GM21515 (cell line): ENCODE results near the gene LGALS1.
A peak's percentile ranks its signal among the peaks of the same experiment; 100 is the strongest.
"Not testable (repeated sequence)": the region's sequence is repeated elsewhere in the genome, so short reads cannot be mapped to it uniquely, and the experiment has no call there.

ENCODE experiments used
- ATAC-seq: cut with Tn5 transposase; IDR thresholded peaks from one replicate; pipeline ENCODE4 v1.9.1; 2021; ENCODE audit not compliant: unreplicated experiment

LGALS1 gene

DNA sequence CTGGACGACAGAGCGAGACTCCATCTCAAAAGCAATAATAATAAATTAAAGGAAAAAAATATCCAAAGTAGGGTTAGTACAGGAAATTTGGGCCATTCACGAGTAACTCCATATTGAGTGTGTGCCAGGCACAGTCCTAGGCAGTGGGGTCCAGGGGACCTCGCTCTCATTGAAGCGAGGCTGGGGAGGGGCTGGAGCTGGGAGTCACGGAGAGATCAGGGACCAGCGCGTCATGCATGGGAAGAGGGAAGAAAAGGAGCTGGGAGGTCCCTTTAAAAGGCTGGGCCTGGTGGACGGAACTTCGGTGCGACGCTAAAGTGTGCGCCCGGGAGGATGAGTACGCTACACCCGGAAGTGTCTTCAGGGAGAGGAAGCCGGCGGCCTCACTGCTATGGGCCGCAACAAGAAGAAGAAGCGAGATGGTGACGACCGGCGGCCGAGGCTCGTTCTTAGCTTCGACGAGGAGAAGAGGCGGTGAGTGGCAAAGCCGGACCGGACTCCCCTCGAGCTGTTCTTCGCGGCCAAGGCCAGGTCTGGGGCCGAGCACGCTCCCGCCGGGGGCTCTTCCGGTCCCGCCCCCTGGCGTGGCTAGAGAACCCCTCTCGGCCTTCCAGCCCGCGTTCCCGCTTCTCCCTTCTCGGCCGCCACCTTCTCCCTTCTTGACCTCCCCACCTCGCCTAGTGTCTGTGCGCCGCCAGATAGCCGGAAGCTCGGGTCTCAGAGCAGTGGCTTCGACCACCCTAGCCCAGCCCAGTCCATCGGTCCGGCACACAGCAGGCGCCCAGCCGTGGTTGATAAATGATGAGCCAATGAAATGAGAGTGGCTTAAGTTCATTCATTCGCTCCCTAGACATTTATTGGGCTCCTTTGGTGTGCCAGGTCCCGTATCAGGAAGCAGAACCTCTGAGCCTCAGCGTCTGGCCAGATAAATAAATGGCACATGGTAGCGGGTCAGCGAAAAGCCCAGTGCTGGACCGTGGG is 10.9 kb downstream of the LGALS1 start, which contains the start of gene NOL12:
Gene NOL12, plus strand, starts transcription at position 342 of the 981 bp plus-strand sequence. Its CDS starts 50 bp downstream, at position 392.
- peak; percentile 62 for ATAC-seq

GRCh38 chr22:37690407-37690806 is 15.0 kb downstream of the LGALS1 start:
- no peak for ATAC-seq

GRCh38 chr22:37690901-37691504 is 15.6 kb downstream of the LGALS1 start:
- no peak for ATAC-seq

DNA sequence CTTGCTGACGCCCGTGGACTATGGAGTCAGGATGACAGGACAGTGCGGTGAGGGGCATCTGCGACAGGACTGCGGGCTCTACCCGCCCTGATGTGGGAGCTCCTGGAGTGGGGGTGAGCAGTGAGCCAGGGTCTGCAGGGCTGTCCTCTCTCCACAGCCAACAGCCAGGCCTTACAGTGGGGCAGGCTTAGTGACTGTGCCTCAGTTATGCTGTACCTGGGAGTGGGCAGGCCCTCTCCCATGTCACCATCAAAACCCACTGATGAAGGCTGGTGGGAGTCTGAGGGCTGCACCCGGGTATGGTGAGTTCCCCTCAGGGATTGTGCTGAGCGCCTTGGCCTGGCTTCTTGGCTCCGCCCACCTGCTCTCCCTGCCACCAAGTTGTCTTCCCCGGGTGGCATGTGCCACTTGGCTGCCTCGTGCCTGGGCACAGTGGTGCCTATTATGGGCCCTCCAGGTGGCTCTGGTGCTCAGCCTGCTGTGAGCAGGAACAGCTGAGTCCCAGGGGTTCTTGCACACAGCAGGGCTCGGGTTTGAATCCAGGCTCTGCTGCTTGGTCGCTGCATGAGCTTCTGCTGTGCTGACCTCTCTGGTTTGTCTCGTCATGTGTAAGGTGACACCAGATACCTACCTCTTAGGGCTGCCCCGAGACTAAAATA is 17.3 kb downstream of the LGALS1 start:
- ATAC-seq = no peak

DNA sequence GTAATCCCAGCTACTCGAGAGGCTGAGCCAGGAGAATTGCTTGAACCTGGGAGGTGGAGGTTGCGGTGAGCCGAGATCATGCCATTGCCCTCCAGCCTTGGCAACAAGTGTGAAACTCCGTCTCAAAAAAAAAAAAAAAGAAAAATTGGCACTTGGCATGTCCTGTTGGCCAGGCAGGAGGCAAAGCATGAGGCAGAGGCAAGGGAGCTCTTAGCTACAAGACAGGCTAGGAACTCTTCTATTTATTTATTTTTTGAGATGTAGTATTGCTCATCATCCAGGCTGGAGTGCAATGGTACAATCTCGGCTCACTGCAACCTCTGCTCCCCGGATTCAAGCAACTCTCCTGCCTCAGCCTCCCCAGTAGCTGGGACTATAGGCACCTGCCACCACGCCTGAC is 18.7 kb downstream of the LGALS1 start:
- ATAC-seq = not testable (repeated sequence)

- not testable (repeated sequence) for ATAC-seq
These were observed 20.8 kb downstream of the LGALS1 start for GRCh38 chr22:37696260-37696656.

- peak; percentile 83 for ATAC-seq
These were observed 21.5 kb downstream of the LGALS1 start, which contains the start of gene TRIOBP for GRCh38 chr22:37696657-37697537. TSS of gene TRIOBP (plus strand) at chr22:37697048. CDS start at chr22:37701366, 4,318 bp downstream.

- ATAC-seq = no peak
These were observed 22.1 kb downstream of the LGALS1 start for GRCh38 chr22:37697538-37697835.

- ATAC-seq = no peak
These were observed 25.8 kb downstream of the LGALS1 start for GRCh38 chr22:37701141-37701786.

GRCh38 chr22:37703906-37704305 is 28.5 kb downstream of the LGALS1 start:
- ATAC-seq = no peak

GRCh38 chr22:37704645-37705044 is 29.2 kb downstream of the LGALS1 start:
- ATAC-seq = no peak

DNA sequence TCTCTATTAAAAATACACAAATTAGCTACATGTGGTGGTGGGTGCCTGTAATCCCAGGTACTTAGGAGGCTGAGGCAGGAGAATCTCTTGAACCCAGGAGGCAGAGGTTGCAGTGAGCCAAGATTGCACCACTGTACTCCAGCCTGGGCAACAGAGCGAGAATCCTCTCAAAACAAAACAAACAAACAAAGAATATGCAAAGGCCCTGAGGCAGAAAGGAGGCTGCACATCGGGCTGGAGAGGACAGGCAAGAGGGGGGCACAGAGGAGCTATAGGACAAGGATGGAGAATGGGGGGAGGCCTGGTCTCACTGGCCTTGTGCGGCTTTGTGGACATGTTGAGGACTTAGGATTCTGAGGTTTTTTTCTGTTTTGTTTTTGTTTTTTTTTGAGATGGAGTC is 29.8 kb downstream of the LGALS1 start:
- ATAC-seq = no peak

DNA sequence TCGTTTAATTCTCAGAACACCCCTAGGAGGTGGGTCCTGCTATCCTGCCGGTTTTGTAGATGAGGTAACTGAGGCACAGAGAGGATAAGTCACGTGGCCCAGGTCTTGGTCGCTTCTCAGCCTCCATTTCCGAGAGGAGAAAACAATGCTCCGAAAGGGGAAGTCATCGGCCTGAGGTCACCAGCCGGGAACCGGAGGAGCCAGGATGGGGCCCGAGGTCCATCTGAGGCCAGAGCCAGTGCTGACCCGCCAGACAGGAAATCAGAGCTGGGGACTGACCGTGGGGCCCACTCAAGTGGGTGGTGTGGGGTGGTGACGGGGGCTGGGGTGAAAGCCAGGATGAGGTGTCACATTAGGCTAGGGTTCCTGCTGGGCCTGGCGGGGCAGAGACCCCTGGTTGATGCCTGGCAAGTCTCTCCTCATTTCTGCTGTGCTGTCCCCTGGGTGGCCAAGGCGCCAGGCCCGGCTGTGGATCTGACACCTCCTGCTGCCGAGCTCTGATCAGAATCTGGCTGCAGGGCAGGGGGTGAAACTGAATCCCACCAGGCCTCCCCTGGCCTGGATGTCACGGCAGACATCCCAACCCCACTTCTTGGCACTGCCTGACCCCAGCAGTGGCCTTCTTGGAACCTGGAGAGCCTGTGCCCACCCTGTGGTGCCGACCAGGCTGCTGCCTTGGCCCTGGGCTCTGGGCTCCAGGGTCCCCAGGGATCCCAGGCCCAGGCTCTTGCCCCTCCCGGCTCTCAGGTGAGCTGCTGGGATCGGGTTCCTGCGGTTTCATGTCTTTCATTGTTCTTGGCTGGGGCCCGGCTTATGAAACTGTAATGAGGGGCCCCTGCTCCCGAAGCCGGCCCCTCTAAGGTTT is 33.4 kb downstream of the LGALS1 start:
- no peak for ATAC-seq

DNA sequence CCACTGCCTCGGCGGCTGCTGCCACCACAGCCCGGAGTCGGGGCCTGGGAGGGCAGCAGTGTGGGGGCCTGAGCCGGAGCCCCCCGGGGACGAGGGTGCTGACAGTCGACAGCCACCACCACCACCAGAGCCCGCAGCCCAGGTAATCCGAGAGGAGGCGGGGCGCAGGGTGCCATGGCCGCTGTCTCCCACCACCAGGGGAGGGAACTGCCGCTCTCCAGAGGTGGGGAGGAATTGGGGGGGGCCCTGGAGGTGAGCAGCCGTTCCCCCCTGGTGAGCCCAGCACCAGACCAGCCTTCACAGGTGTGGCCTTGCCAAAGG is 34.0 kb downstream of the LGALS1 start:
- ATAC-seq = no peak

DNA sequence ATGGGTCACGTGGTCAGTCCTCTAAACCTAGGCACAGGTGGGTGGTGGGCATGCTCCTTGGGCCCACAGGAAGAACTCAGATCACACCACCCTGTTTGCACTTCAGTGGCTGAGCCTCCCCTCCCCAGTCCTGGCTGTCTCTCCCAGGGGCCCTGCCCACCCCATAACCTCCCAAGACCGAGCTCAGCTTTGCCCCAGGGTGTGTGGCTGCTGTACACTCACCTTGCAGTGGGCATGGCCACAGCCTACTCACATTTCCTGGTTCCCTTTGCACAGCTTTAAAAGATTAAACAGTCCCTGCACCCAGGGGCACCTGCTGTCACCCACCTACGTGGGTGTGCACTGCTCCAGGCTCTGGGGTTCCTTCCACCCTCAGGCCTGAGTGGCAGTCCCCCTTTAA is 35.2 kb downstream of the LGALS1 start:
- ATAC-seq = no peak

- no peak for ATAC-seq
These were observed 36.1 kb downstream of the LGALS1 start for GRCh38 chr22:37711490-37711889.

DNA sequence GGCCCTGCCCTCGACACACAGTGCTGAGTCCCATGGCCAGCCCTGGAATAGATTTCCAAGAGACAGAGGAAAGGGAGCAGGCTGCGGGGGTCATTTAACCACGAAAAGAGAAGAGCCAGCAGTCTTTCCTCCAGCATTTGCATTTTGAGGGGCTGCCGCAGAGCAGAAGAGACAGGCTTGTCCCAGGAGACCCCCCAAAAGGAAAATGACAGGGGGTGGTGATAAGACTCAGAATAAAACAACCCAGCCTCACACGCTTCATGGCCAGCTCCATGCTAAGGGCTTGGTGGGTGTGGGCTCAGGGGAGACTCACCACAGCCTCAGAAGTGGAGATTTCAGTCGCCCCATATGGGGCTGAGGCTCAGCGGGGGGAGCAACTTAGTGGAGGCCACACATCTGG is 38.3 kb downstream of the LGALS1 start:
- no peak for ATAC-seq

DNA sequence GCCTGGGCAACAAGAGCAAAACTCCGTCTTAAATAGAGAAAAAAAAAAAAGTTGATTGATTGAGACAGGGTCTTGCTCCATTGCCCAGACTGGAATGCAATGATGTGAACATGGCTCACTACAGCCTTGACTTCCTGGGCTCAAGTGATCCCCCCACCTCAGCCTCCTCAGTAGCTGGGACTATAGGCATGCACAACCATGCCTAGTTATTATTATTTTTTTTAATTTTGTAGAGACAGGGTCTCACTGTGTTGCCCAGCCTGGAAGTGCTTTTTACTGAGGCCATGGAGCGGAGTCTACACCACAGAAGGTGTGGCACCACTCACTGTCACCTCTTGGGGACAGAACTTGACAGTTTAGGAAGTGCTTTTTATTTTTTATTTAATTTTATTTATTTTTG is 39.2 kb downstream of the LGALS1 start:
- ATAC-seq = no peak

DNA sequence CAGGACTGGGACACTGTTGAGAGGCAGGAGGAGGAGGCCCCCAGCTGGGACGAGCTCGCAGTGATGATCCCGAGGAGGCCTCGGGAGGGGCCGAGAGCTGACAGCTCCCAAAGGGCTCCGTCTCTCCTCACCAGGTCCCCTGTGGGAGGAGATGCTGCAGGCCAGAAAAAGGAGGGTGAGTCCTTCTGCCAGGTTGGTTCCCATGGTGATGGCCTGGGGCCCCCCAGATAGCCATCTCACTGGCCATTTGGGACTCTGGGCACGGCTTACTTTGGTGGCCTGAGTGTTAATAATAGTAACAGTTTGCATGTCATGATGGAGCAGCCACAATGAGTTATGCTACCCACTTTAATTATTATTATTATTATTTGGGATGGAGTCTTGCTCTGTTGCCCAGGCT is 40.3 kb downstream of the LGALS1 start:
- ATAC-seq = no peak
